Measurements from ENCODE around the gene CMTR2. TPM values are rescaled to one million over a fixed set of nuclear protein-coding genes. Genes with fewer than 3 reads are reported as not detected.

The CMTR2 gene
- total RNA-seq, 1 experiment from 2014 or later = 13.4 TPM

- POLR2A ChIA-PET = no interaction called here
Measured at GRCh38 chr16:71338632-71339031, 49.4 kb upstream of the CMTR2 start.

GRCh38 chr16:71338193-71338592, 49.0 kb upstream of the CMTR2 start:
- H3K27ac Mint-ChIP-seq = no peak overlapping the region
- no peaks in the 10 kb centered on the region for H3K36me3 Mint-ChIP-seq
- DNase-seq (ENCODE audit: low spot score) (no peak), ATAC-seq (no peak)
- H3K9me3 Mint-ChIP-seq = peaks cover 13% of the 10 kb centered on the region
- H3K4me3 Mint-ChIP-seq = no peak overlapping the region
- H3K27me3 Mint-ChIP-seq (ENCODE audit: low read depth) = peaks cover 4% of the 10 kb centered on the region
- TF ChIP-seq MLX (CRISPR knock-in tag; IDR thresholded peaks at IDR 0.05) = no peak
- TF ChIP-seq TCF7 (CRISPR knock-in tag; IDR thresholded peaks at IDR 0.05; ENCODE audit: low read depth) = no peak
- no peak for TF ChIP-seq CREB1 (CRISPR knock-in tag; IDR thresholded peaks at IDR 0.05)
- no peak for TF ChIP-seq ETV6 (CRISPR knock-in tag; IDR thresholded peaks at IDR 0.05)
- TF ChIP-seq ZNF263 (CRISPR knock-in tag; IDR thresholded peaks at IDR 0.05; ENCODE audit: low read depth) = no peak
- no peak for TF ChIP-seq ZNF121 (CRISPR knock-in tag; IDR thresholded peaks at IDR 0.05)
- peak; percentile 76; the same call in 1 of the 2 replicates for TF ChIP-seq GABPB1 (CRISPR knock-in tag; IDR thresholded peaks at IDR 0.05)
- CTCF ChIA-PET = interaction anchor here (1.2 to 3.2 kb wide), 2 partner anchors 27 to 74 kb away, joined by 4 to 10 read pairs; no protein-coding TSS in a partner anchor
- POLR2A ChIA-PET = no interaction called here
- H3K4me1 Mint-ChIP-seq = no peaks in the 10 kb centered on the region

More at GRCh38 chr16:71338632-71339031, 49.4 kb upstream of the CMTR2 start:
- Mint-ChIP-seq H3K4me1 (no peaks in the 10 kb centered on the region), H3K27ac (no peak overlapping the region), H3K27me3 (ENCODE audit: low read depth) (peaks cover 4% of the 10 kb centered on the region), H3K36me3 (no peaks in the 10 kb centered on the region), H3K9me3 (peaks cover 13% of the 10 kb centered on the region), H3K4me3 (no peak overlapping the region)
- no peak for TF ChIP-seq FOXP1 (CRISPR knock-in tag; IDR thresholded peaks at IDR 0.05; ENCODE audit: borderline replicate concordance)
- TF ChIP-seq SMAD3 (CRISPR knock-in tag; IDR thresholded peaks at IDR 0.05; ENCODE audit: borderline replicate concordance) = no peak
- TF ChIP-seq AR (CRISPR knock-in tag; IDR thresholded peaks at IDR 0.05) = no peak
- no peak for TF ChIP-seq ZNF317 (CRISPR knock-in tag; IDR thresholded peaks at IDR 0.05; ENCODE audit: borderline replicate concordance, low read depth)
- TF ChIP-seq HMGA2 (CRISPR knock-in tag; IDR thresholded peaks at IDR 0.05) = peak; percentile 37
- TF ChIP-seq KAT7 (CRISPR knock-in tag; IDR thresholded peaks at IDR 0.05; ENCODE audit: borderline replicate concordance) = no peak
- TF ChIP-seq ZNF138 (CRISPR knock-in tag; conservative IDR thresholded peaks at IDR 0.05) = no peak
- CTCF ChIA-PET = interaction anchor here (1.2 to 3.2 kb wide), 2 partner anchors 27 to 74 kb away, joined by 4 to 10 read pairs; no protein-coding TSS in a partner anchor
- DNase-seq (ENCODE audit: low spot score) = no peak
- no peak for ATAC-seq

GRCh38 chr16:71337631-71338030, 48.4 kb upstream of the CMTR2 start:
- CTCF ChIA-PET = interaction anchor here (3.2 kb wide), 1 partner anchor 26 kb away, joined by 10 read pairs; no protein-coding TSS in a partner anchor
- H3K27ac Mint-ChIP-seq = no peak overlapping the region
- ATAC-seq (no peak), DNase-seq (ENCODE audit: low spot score) (no peak)
- no peaks in the 10 kb centered on the region for H3K36me3 Mint-ChIP-seq
- H3K4me3 Mint-ChIP-seq = no peak overlapping the region
- H3K27me3 Mint-ChIP-seq (ENCODE audit: low read depth) = peaks cover 4% of the 10 kb centered on the region
- no peaks in the 10 kb centered on the region for H3K4me1 Mint-ChIP-seq
- POLR2A ChIA-PET = no interaction called here
- H3K9me3 Mint-ChIP-seq = peaks cover 13% of the 10 kb centered on the region
- TF ChIP-seq CTCF (IDR thresholded peaks at IDR 0.05) (no peak), OVOL2 (CRISPR knock-in tag; IDR thresholded peaks at IDR 0.05; ENCODE audit: borderline replicate concordance) (no peak), E2F1 (CRISPR knock-in tag; IDR thresholded peaks at IDR 0.05) (no peak), E2F5 (CRISPR knock-in tag; IDR thresholded peaks at IDR 0.05) (no peak), MAX (CRISPR knock-in tag; IDR thresholded peaks at IDR 0.05) (no peak), ZBTB43 (CRISPR knock-in tag; IDR thresholded peaks at IDR 0.05) (no peak), ZNF416 (CRISPR knock-in tag; IDR thresholded peaks at IDR 0.05) (no peak), ZNF263 (CRISPR knock-in tag; IDR thresholded peaks at IDR 0.05; ENCODE audit: low read depth) (no peak), ZNF232 (CRISPR knock-in tag; IDR thresholded peaks at IDR 0.05) (no peak)

Data from WTC11 (cell line).